SK-N-SH (cell line): Measurements from ENCODE around the gene SNAI3. TPM values are rescaled to one million over a fixed set of nuclear protein-coding genes. Genes with fewer than 3 reads are reported as not detected.

ENCODE experiments used
- CTCF ChIA-PET: fragments of 300-600, 350-600 bp; formaldehyde crosslinking; extraction: SDS; loops from one replicate; lab custom pipeline; 2021; lab: Yijun Ruan, JAX
- POLR2A ChIA-PET: fragments of 350-600 bp; sonication (Branson Sonifier 250); formaldehyde crosslinking; extraction: SDS; loops from one replicate; lab custom pipeline; 2020; ENCODE audit warnings: antibody characterized with exemption, inconsistent platforms; lab: Yijun Ruan, JAX
- DNase-seq: peaks from one replicate; pipeline ENCODE4 v3.0.0; 2012
- H2AFZ ChIP-seq: fragments of 200-600 bp; sonication (generic); 2 replicates; pipeline ENCODE4 v1.8.1; 2016; ENCODE audit warnings: antibody characterized with exemption, mild to moderate bottlenecking, low read depth
- H3F3A ChIP-seq: fragments of 200-600 bp; sonication (generic); replicated peaks from 2 replicates; pipeline ENCODE3; 2016; ENCODE audit warnings: antibody characterized with exemption, mild to moderate bottlenecking; ENCODE audit not compliant: insufficient read depth
- H3K27ac ChIP-seq, 2 experiments: fragments of 200-500 bp in 1 of 2; fragments of 200-600 bp in 1 of 2; sonication (Bioruptor generic) in 1 of 2; sonication (generic), shearing (Covaris generic) in 1 of 2; 2 replicates each; pipeline versions ENCODE4 v1.5.1 to v1.6.1; 2014 to 2016; ENCODE audit warnings: low read depth in 2 of 2, inconsistent platforms in 1 of 2, low read length in 1 of 2, mild to moderate bottlenecking in 1 of 2, mixed read lengths in 1 of 2
- H3K27me3 ChIP-seq: fragments of 200-600 bp; sonication (generic), shearing (Covaris generic); 2 replicates; pipeline ENCODE4 v1.6.1; 2016; ENCODE audit warnings: mixed run types; ENCODE audit not compliant: insufficient read depth
- H3K36me3 ChIP-seq, 2 experiments: fragments of 200-500 bp in 1 of 2; fragments of 200-600 bp in 1 of 2; sonication (Bioruptor generic) in 1 of 2; sonication (generic) in 1 of 2; replicated peaks in 1 of 2; 2 replicates each; pipeline versions ENCODE3 to v1.5.1; 2014 to 2016; ENCODE audit warnings: low read length in 1 of 2, mild to moderate bottlenecking in 1 of 2; ENCODE audit not compliant: insufficient read depth in 2 of 2, control insufficient read depth in 1 of 2
- H3K4me1 ChIP-seq, 2 experiments: fragments of 200-500 bp in 1 of 2; fragments of 200-600 bp in 1 of 2; sonication (Bioruptor generic) in 1 of 2; sonication (generic), shearing (Covaris generic) in 1 of 2; 2 replicates each; pipeline versions ENCODE4 v1.5.1 to v1.6.1; 2014 to 2016; ENCODE audit warnings: low read depth in 1 of 2, low read length in 1 of 2, mixed run types in 1 of 2; ENCODE audit not compliant: insufficient read depth in 2 of 2, control insufficient read depth in 1 of 2
- H3K4me2 ChIP-seq: fragments of 200-600 bp; sonication (generic), shearing (Covaris generic); 2 replicates; pipeline ENCODE4 v1.6.1; 2017; ENCODE audit warnings: mixed run types
- H3K4me3 ChIP-seq, 2 experiments: fragments of 200-500 bp in 1 of 2; fragments of 200-600 bp in 1 of 2; sonication (Bioruptor generic) in 1 of 2; sonication (generic), shearing (Covaris generic) in 1 of 2; 2 replicates each; pipeline versions ENCODE4 v1.5.1 to v1.8.1; 2014 to 2016; ENCODE audit warnings: low read depth in 2 of 2, inconsistent platforms in 1 of 2, low read length in 1 of 2, mild to moderate bottlenecking in 1 of 2, mixed read lengths in 1 of 2, moderate library complexity in 1 of 2
- H3K79me2 ChIP-seq: fragments of 200-600 bp; sonication (generic); 2 replicates; pipeline ENCODE4 v1.8.1; 2017; ENCODE audit warnings: mild to moderate bottlenecking; ENCODE audit not compliant: insufficient read depth
- H3K9ac ChIP-seq: fragments of 200-600 bp; sonication (generic); 2 replicates; pipeline ENCODE4 v1.6.1; 2017; ENCODE audit warnings: mixed run types
- H3K9me2 ChIP-seq: fragments of 200-600 bp; sonication (generic); 2 replicates; pipeline ENCODE4 v1.6.1; 2017; ENCODE audit warnings: mixed run types
- H3K9me3 ChIP-seq: fragments of 200-600 bp; sonication (generic); 2 replicates; pipeline ENCODE4 v1.6.1; 2017; ENCODE audit warnings: mixed run types, mild to moderate bottlenecking, moderate library complexity
- H4K20me1 ChIP-seq: fragments of 200-600 bp; sonication (generic); 2 replicates; pipeline ENCODE4 v1.6.1; 2017; ENCODE audit warnings: mild to moderate bottlenecking, mixed run types; ENCODE audit not compliant: insufficient read depth
- CHD2 ChIP-seq: fragments of 150-350 bp; IDR thresholded peaks from 2 replicates; pipeline ENCODE4 v1.6.1; 2018; ENCODE audit warnings: low read length; ENCODE audit not compliant: partially characterized antibody
- FOXM1 ChIP-seq: IDR thresholded peaks from 2 replicates; pipeline ENCODE4 v1.4.0; 2012; ENCODE audit warnings: low read depth, mild to moderate bottlenecking
- GABPA ChIP-seq: IDR thresholded peaks from 2 replicates; pipeline ENCODE4 v1.4.0; 2012; ENCODE audit warnings: low read depth, mild to moderate bottlenecking
- JUND ChIP-seq: IDR thresholded peaks from 2 replicates; pipeline ENCODE4 v1.4.0; 2012
- MEF2A ChIP-seq: IDR thresholded peaks from 2 replicates; pipeline ENCODE4 v1.4.0; 2012; ENCODE audit warnings: low read depth, borderline replicate concordance
- MXI1 ChIP-seq: IDR thresholded peaks from 2 replicates; pipeline ENCODE4 v1.6.1; 2012; ENCODE audit warnings: mild to moderate bottlenecking, low read depth, low read length, improper control_type of control experiment
- NRF1 ChIP-seq: IDR thresholded peaks from 2 replicates; pipeline ENCODE4 v1.6.1; 2012; ENCODE audit warnings: low read depth, mild to moderate bottlenecking, low read length
- POLR2AphosphoS5 ChIP-seq: IDR thresholded peaks from 2 replicates; pipeline ENCODE4 v1.6.1; 2012; ENCODE audit warnings: low read depth, low read length
- RCOR1 ChIP-seq: fragments of 150-350 bp; IDR thresholded peaks from 2 replicates; pipeline ENCODE4 v1.6.1; 2017; ENCODE audit warnings: antibody characterized with exemption, low read length
- RFX5 ChIP-seq: IDR thresholded peaks from 2 replicates; pipeline ENCODE4 v1.6.1; 2012; ENCODE audit warnings: mild to moderate bottlenecking, improper control_type of control experiment, low read length
- TCF12 ChIP-seq: IDR thresholded peaks from 2 replicates; pipeline ENCODE4 v1.4.0; 2012
- WGBS: methylation state at CpG from one replicate; pipeline ENCODE4 v1.1.6; 2017; ENCODE audit warnings: low lambda C conversion rate; 5-methylcytosine and 5-hydroxymethylcytosine counted together
- polyA plus RNA-seq, 3 experiments: library from polyadenylated mRNA; depleted of rRNA; stranded (reverse); fragments of >200 nt; gene quantifications; 2 replicates each; pipeline ENCODE4 v1.2.3, GENCODE V29; 2012
- TF ChIP-seq, protein P1 (sequence below): IDR thresholded peaks from 2 replicates; pipeline ENCODE4 v1.6.1; 2012; ENCODE audit warnings: mild to moderate bottlenecking, low read depth, low read length, moderate library complexity
- TF ChIP-seq, protein P2 (sequence below): IDR thresholded peaks from 2 replicates; pipeline ENCODE4 v1.4.0; 2012; ENCODE audit warnings: low read depth, borderline replicate concordance

The SNAI3 gene
- polyA plus RNA-seq, 1 of the 3 experiments (the other 2 are of a cell fraction) = 0.03 TPM

DNA sequence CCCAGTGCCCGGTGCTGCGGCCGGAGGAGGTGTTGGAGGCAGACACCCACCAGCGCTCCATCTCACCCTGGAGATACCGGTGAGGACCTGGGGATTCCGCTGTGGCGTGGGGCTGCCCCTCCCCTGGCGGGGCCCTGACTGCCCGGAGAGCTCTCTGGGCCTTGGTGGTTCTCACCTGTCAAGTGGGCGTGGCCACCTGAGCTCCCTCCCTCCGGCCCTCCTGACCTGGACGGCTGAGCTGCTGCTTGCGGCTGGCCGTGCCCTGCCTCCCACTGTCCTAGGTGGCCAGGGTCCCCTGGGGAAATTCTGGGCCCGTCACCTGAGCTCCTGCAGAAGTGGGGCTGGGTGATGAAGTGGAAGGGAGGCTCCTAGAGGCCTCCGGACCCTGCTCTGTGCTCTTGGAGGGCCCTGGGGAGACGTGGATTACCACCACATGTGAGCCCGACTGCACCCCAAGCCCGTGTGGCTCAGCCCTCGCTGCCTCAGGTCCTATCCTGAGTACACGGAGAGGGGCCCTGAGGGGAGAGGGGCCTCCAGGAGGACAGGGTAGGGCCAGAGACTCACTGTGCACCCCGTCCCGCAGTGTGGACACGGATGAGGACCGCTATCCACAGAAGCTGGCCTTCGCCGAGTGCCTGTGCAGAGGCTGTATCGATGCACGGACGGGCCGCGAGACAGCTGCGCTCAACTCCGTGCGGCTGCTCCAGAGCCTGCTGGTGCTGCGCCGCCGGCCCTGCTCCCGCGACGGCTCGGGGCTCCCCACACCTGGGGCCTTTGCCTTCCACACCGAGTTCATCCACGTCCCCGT is 46.9 kb downstream of the SNAI3 start:
- H3K9me3 ChIP-seq = no peaks in the 10 kb centered on the region
- H3K9me2 ChIP-seq = no peaks in the 10 kb centered on the region
- POLR2A ChIA-PET = interaction anchor here (1.0 kb wide), 1 partner anchor 11 kb away, joined by 3 read pairs; no protein-coding TSS in a partner anchor
- no peak overlapping the region for H3K4me3 ChIP-seq
- CTCF ChIA-PET = interaction anchor here (0.8 to 1.3 kb wide), 2 partner anchors 10 to 77 kb away, joined by 3 read pairs; no protein-coding TSS in a partner anchor
- peak; percentile 75 for DNase-seq
- H3K9ac ChIP-seq = no peak overlapping the region
- H3K36me3 ChIP-seq = no peaks in the 10 kb centered on the region
- 16% methylated on average over 15 of the region's 45 CpGs for WGBS
- H3F3A ChIP-seq = no peaks in the 10 kb centered on the region
- no peaks in the 10 kb centered on the region for H3K79me2 ChIP-seq
- H3K4me1 ChIP-seq = peaks cover 0 to 6% of the 10 kb centered on the region in 2 experiments; a peak in 1 of 4 replicates
- H2AFZ ChIP-seq = no peak overlapping the region
- H4K20me1 ChIP-seq = no peaks in the 10 kb centered on the region
- peak overlapping the region; percentile 37; the same call in 1 of the 2 replicates for H3K4me2 ChIP-seq
- H3K27me3 ChIP-seq = peaks cover 20% of the 10 kb centered on the region; the same call in 1 of the 2 replicates
- TF ChIP-seq, protein P1, sequence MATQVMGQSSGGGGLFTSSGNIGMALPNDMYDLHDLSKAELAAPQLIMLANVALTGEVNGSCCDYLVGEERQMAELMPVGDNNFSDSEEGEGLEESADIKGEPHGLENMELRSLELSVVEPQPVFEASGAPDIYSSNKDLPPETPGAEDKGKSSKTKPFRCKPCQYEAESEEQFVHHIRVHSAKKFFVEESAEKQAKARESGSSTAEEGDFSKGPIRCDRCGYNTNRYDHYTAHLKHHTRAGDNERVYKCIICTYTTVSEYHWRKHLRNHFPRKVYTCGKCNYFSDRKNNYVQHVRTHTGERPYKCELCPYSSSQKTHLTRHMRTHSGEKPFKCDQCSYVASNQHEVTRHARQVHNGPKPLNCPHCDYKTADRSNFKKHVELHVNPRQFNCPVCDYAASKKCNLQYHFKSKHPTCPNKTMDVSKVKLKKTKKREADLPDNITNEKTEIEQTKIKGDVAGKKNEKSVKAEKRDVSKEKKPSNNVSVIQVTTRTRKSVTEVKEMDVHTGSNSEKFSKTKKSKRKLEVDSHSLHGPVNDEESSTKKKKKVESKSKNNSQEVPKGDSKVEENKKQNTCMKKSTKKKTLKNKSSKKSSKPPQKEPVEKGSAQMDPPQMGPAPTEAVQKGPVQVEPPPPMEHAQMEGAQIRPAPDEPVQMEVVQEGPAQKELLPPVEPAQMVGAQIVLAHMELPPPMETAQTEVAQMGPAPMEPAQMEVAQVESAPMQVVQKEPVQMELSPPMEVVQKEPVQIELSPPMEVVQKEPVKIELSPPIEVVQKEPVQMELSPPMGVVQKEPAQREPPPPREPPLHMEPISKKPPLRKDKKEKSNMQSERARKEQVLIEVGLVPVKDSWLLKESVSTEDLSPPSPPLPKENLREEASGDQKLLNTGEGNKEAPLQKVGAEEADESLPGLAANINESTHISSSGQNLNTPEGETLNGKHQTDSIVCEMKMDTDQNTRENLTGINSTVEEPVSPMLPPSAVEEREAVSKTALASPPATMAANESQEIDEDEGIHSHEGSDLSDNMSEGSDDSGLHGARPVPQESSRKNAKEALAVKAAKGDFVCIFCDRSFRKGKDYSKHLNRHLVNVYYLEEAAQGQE = no peak
- TF ChIP-seq JUND (no peak), GABPA (no peak), NRF1 (no peak), RCOR1 (no peak), FOXM1 (no peak), POLR2AphosphoS5 (no peak), MXI1 (no peak), TCF12 (no peak), CHD2 (no peak), MEF2A (no peak), RFX5 (no peak)
- TF ChIP-seq, protein P2, sequence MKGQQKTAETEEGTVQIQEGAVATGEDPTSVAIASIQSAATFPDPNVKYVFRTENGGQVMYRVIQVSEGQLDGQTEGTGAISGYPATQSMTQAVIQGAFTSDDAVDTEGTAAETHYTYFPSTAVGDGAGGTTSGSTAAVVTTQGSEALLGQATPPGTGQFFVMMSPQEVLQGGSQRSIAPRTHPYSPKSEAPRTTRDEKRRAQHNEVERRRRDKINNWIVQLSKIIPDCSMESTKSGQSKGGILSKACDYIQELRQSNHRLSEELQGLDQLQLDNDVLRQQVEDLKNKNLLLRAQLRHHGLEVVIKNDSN = no peak
- no peak overlapping the region for H3K27ac ChIP-seq
